HL-60/S4 treated with retinoic acid at 250 ng/mL for 4 days and 3 days (cell line): ENCODE data around the gene VWF.
"Not testable (repeated sequence)": the region's sequence is repeated elsewhere in the genome, so short reads cannot be mapped to it uniquely, and the experiment has no call there.

Experiments
- in situ Hi-C: fragments of 300-500 bp; cut with MboI; formaldehyde crosslinking; loops from 2 replicates; pipeline ENCODE4 v1.7.0; 2022; ENCODE audit warnings: low sequenced_read_pairs

VWF gene

DNA sequence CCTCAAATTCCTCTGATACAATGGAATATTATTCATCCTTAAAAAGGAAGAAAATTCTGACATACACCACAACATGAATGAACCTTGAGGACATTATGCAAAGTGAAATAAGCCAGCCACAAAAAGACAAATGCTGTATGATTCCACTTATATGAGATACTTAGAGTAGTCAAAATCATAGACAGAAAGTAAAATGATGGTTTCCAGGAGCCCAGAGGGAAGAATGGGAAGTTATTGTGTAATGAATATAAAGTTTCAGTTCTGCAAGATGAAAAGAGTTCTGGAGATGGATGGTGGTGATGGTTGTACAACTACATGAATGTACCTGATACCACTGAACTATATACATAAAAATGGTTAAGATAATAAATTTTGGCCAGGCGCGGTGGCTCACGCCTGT is 18.3 kb downstream of the VWF start:
- in situ Hi-C loops = no loop called here

DNA sequence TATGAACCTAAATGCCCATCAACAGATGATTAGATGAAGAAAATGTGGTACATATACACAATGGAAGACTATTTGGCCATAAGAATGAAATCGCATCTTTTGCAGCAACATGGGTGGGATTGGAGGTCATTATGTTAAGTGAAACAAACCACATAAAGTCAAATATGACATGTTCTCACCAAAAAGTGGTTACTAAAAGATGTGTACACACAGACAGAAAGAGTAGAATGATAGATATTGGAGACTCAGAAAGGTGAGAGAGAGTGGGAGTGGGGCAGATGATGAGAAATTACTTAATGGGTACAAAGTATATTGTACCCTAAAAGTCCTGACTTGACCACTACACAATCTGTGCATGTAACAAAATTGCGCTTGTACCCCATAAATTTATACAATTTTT is 19.6 kb downstream of the VWF start:
- in situ Hi-C loops = no loop called here

DNA sequence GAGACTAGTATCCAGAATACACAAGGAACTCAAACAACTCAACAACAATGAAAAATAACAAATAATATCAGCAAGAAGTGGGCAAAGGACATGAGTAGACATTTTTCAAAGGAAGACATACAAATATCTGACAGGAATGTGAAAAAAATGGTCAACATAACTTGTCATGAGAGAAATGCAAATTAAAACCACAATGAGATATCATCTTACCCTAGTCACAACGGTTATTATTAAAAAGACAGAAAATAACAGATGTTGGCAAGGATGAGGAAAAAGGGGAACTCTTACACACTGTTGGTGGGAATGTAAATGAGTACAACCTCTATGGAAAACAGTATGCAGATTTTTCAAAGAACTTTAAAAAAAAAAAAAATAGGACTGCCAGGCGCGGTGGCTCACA is 20.4 kb downstream of the VWF start:
- in situ Hi-C loops = no loop called here

- in situ Hi-C loops = not testable (repeated sequence)
These were observed 22.4 kb downstream of the VWF start for GRCh38 chr12:6102021-6102420.

DNA sequence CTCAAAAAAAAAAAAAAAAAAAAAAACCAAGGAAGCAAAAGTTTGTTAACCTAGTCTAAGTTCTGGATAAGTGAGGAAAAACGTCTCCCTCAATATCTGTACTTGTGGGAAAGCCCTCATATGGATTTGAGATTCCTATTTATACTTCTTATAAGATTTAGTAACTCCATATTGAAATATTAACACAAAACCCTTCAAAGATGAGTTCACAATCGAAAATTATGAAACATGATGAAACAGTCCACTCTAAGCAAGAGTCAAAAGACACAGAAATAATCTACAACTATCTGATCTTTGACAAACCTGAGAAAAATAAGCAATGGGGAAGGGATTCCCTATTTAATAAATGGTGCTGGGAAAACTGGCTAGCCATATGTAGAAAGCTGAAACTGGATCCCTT is 25.2 kb downstream of the VWF start:
- in situ Hi-C loops = no loop called here

DNA sequence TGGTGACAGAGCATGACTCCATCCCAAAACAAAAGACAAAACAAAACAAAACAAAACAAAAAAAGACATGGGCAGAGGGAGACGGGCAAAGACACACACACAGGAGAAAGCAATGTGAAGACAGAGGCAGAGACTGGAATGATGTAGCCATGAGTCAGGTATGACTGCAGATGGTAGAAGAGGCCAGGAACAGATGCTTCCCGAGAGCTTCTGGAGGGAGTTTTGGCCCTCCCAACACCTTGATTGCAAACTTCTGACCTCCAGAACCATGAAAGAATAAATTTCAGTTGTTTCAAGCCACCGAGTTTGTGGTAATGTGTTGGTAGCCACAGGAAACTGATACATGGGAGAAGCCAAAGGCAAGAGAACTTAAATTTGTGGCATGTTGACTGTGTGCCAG is 27.1 kb downstream of the VWF start:
- in situ Hi-C loops = no loop called here

DNA sequence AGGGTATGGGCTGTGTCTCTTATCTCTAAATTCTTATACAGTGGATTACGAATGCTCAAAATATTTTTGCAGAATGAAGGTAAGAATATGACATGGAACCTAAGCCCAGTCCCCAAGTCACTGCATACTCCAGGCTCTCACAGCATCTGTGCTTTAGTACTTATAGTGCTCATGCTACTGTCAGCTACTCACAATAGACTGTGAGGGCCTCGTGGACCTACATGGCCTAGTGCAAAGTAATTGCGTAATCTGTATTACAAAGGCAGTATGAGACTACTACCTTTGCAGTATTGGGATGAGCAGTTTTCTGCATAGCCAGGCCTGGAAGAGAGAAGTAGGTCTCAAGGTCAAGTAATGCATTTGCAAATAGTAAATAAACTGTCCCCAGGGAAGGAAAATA is 27.9 kb downstream of the VWF start:
- in situ Hi-C loops = no loop called here

GRCh38 chr12:6095269-6095668 is 29.2 kb downstream of the VWF start:
- in situ Hi-C loops = no loop called here

DNA sequence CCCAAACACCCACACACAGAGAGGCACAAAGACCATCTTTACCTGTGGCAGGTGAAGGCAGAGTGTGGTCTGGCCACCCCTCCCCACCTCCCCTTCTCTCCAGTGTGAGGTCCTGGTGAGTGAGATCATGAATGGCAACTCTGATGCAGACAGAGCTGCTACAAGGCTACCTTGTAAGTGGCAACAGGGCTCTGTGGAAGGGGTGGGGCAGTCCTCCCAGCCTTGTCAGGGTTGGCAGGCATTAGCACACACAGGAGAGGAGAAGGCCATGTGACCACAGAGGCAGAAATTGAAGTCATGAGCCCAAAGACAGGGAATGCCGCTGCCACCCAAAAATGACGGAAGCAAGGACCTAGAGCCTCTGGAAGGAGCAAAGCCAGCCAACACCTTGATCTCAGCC is 30.7 kb downstream of the VWF start:
- in situ Hi-C loops = no loop called here

- in situ Hi-C loops = no loop called here
These were observed 31.4 kb downstream of the VWF start for GRCh38 chr12:6092784-6093722.

GRCh38 chr12:6091786-6092566 is 32.5 kb downstream of the VWF start:
- in situ Hi-C loops = no loop called here

DNA sequence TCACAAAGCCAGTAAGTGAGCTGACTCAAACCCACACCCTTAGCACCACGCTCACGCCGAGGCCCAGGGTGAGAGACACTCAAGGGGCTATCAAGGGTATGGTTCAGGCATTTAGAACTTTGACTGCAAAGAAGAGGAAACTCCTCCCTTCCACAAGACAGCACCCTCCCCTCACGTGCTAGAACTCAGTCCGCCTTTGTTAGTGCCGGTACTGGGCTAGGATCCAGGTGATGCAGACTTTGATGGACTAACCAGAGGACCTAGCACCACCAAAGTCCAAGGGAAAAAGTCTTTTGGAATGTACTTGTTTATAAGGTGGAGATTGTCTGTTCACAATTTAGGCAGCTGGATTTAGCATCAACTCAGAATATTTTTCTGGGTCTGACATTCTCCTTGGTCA is 33.7 kb downstream of the VWF start:
- in situ Hi-C loops = no loop called here

DNA sequence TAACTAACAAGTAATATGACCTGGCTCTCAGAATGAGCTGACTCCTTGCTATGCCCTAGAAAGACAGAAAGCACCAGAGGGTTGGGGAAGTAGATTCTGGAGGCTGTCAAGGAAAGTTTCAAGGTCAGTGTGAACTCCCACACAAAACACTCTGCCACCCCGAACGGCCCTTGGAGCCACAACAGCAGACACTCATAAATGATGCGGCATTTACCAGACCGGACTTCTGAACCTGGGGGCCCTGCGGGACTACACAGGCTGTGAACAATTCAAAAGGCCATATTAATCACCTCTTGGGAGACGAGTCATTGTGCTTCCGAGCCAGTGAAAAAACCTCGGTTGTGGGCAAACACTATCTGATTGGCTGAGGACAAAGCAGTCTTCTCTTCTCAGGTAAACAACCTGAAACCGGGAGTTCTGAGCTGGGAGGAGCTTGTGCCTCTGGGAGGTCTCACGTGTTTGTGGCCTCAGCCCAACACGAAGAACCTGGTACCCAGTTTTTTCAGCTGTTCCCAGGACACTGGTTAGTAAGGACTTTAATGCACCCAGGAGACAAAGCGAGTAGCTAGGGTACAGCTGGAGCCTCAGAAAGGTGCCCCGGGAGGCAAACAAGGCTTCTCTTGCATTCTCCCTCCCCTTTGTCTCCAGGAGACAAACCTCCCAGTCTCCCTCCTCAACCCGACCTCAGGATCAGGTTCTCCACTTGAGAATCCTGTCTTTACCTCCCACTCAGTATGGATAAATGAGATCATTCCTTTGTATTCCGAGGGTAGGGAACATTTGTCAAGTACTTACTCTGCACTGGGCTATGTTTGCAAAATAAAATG is 35.3 kb downstream of the VWF start:
- in situ Hi-C loops = no loop called here

DNA sequence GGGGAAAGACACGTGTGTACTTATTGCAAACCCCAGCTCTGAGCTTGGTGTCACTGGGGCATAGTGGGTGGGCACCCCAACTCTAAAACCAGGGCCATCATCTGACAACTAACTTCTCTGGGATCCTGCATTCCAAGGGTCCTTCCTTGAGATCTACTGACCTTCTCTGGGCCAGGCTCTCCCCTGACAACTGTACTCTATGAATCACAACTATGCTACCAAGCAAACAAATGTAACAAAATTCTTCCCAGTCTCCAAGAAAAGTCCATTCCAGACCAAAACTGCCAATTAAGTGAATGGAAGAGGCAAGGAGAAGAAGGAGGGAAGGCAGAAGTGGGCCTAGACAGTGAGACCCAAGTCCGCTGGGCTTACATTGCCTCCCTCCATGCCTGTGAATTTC is 38.2 kb downstream of the VWF start:
- in situ Hi-C loops = no loop called here

GRCh38 chr12:6085841-6086240 is 38.6 kb downstream of the VWF start:
- in situ Hi-C loops = no loop called here

GRCh38 chr12:6084969-6085450 is 39.5 kb downstream of the VWF start:
- in situ Hi-C loops = no loop called here

DNA sequence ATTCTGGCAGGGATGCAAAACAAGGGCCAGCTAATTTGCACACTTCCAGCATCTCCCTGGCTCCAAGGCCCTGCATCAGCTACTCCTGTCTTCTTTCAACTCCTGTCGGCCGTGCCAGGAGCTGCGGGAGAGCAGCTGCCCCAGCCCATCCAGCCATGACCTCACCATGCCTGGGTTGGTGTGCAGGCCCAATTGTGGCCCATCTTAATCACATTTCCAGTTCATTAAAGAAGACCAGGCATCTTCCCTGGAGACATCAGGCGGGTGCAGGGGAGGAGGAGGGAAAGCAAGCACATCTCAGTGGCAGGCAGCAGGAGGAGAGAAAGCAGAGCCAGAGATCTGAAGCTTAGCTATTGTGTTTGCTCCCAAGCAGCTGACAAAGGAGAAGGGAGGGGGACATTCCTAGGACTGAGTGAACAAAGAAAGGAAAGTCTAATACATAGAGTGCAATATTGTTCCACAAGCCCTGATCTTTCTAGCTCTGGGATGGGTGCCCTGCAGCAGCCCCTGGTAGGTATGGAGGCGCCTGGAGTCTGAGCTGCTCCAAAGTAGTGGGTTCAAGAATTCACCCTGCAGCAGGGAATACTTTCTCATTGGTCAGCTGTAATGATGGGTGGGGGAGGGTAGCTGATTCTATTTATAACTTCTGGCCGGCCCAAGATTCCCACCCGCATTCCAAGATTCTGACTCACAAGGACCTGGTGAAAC is 40.1 kb downstream of the VWF start:
- in situ Hi-C loops = no loop called here

- in situ Hi-C loops = no loop called here
These were observed 40.9 kb downstream of the VWF start for GRCh38 chr12:6083601-6084000.

DNA sequence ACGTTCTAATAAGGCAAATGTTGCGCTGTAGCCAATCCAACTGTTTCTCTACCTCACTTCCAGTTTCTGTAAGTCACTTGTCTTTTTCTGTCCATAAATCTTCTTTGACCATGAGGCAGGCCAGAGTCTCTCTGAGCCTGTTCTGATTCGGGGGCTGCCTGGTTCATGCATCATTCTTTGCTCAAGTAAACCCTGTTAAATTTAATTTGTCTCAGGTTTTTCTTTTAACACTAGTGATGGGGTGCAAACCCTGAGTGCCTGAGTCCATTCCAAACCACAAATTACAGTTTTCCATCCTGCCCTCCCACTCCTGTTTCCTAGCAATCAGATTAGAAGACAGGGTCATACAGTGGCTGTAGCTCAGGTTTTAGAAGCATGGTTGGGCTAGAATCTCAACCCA is 41.9 kb downstream of the VWF start:
- in situ Hi-C loops = no loop called here
